ENCODE results near the gene PES1.

- TF ChIP-seq CTCF (IDR thresholded peaks at IDR 0.05) (no peak), POLR2A (IDR thresholded peaks at IDR 0.05) (no peak), POLR2AphosphoS5 (IDR thresholded peaks at IDR 0.05) (no peak)
Observed at GRCh38 chr22:30546616-30547015, 45.1 kb downstream of the PES1 start, which contains the start of gene SEC14L6.
